Neutrophil (primary cell): ENCODE data around the gene PLXND1.
"Not testable (repeated sequence)": the region's sequence is repeated elsewhere in the genome, so short reads cannot be mapped to it uniquely, and the experiment has no call there.

Experiments
- H3K27ac ChIP-seq: fragments of 200-600 bp; sonication (generic); 2 replicates; pipeline ENCODE4 v1.5.1; 2016; ENCODE audit warnings: mild to moderate bottlenecking, moderate library complexity
- H3K27me3 ChIP-seq: fragments of 200-600 bp; sonication (generic); 2 replicates; pipeline ENCODE4 v1.6.0; 2016; ENCODE audit warnings: mild to moderate bottlenecking
- H3K36me3 ChIP-seq: fragments of 200-600 bp; sonication (generic); 2 replicates; pipeline ENCODE4 v1.5.1; 2017
- H3K4me1 ChIP-seq, 2 experiments: fragments of 200-600 bp in 1 of 2; sonication (generic) in 1 of 2; 1 replicate in 1 of 2; 2 replicates in 1 of 2; pipeline versions ENCODE4 v1.5.1 to v1.6.1; 2013 to 2016; ENCODE audit warnings: low read depth in 1 of 2, low read length in 1 of 2, mild to moderate bottlenecking in 1 of 2, moderate library complexity in 1 of 2; ENCODE audit not compliant: control insufficient read depth in 1 of 2, insufficient read depth in 1 of 2
- H3K4me3 ChIP-seq, 2 experiments: fragments of 200-600 bp in 1 of 2; sonication (generic) in 1 of 2; 1 replicate in 1 of 2; 2 replicates in 1 of 2; pipeline ENCODE4 v1.5.1; 2013 to 2016; ENCODE audit warnings: low read depth in 1 of 2, low read length in 1 of 2, mild to moderate bottlenecking in 1 of 2, moderate library complexity in 1 of 2
- H3K9me3 ChIP-seq: fragments of 200-600 bp; sonication (generic); 2 replicates; pipeline ENCODE4 v1.5.1; 2016
- CTCF ChIP-seq: fragments of 200-600 bp; sonication (generic); IDR thresholded peaks from 2 replicates; pipeline ENCODE4 v1.5.1; 2016; ENCODE audit warnings: antibody characterized with exemption

Gene PLXND1

DNA sequence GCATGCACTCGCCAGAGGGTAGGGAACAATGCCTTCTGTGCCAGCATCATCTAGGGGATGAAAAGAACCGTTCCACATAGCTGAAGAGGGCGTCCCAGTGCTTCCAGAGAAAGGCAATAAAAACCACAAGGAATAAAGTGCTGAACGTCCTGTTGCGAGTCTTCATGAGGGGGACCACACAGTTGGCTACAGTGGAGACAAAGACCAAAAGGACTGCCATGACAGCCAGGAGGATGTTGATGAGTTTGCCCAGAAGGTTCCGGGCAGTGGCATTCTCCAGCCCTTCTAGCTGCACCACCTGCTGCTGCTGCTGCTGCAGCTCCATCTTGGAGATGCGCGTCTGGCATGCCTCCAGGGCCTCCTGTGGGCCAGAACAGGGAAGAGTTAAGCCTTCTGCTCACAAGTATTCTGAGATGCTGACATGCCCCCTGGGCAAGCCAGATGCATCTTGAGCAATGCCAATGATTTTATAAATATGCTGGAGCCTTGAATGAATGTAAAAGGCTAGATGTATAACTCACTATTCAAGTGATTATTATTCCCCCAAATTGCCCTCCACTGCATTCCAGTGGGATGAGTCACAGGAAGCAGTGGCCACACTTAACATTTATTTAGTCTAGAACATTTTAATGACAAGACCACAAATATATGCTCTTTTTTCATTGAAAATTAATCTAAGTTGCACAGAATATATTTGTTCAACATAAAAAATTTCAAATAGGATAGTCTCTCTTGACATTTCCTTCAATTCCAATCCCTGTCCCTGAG, 45.1 kb upstream of the PLXND1 start:
- Histone ChIP-seq H3K4me1 (no peaks in the 10 kb centered on the region), H3K27me3 (no peaks in the 10 kb centered on the region), H3K36me3 (peaks cover 31% of the 10 kb centered on the region), H3K27ac (no peak overlapping the region), H3K9me3 (no peaks in the 10 kb centered on the region), H3K4me3 (no peak overlapping the region)
- no peak for TF ChIP-seq CTCF

GRCh38 chr3:129650256-129650872, 43.9 kb upstream of the PLXND1 start:
- Histone ChIP-seq H3K4me3 (no peak overlapping the region), H3K36me3 (peaks cover 31% of the 10 kb centered on the region), H3K9me3 (no peaks in the 10 kb centered on the region), H3K4me1 (no peaks in the 10 kb centered on the region), H3K27ac (no peak overlapping the region), H3K27me3 (no peaks in the 10 kb centered on the region)
- TF ChIP-seq CTCF: no peak

DNA sequence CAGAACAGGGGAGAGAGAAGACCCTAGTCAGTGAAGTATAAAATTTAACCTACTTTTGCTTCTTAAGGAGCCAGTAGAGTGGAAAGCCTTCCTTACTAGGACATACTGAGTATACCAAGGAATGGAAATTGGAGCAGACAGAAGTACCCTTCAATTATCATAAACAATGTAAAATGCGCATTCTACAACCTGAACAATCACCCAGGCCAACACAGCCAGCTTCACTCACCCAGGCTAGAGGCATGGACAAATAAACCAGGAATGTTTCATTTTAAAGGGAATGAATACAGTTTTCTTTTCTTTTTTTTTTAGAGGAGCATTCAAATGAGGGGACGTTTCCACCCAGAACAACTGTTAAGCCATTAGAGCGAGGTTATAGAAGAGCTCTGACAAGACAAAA, 41.9 kb upstream of the PLXND1 start:
- Histone ChIP-seq H3K9me3 (no peaks in the 10 kb centered on the region), H3K27me3 (no peaks in the 10 kb centered on the region), H3K4me3 (no peak overlapping the region), H3K27ac (no peak overlapping the region), H3K4me1 (no peaks in the 10 kb centered on the region), H3K36me3 (peaks cover 21% of the 10 kb centered on the region)
- no peak for TF ChIP-seq CTCF

DNA sequence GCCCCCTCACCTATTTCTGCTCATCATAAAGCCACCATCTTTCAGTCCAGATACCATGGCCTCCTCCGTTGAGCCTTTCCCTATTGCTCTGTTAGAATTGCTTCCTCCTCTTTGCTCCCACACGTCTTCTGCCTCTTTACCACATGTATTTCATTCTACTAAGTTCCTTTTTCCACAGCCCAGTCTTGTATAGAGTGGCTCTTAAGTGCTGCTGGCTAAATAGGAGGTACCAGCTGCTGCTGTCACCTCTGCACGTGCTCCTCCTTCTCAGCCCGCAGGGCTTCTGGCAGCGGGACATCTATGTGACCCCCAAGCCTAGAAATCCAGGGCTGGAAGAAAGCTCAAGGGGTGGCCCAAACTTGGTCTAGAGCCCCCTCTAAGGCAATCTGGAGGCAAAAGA, 38.8 kb upstream of the PLXND1 start:
- TF ChIP-seq CTCF: no peak
- Histone ChIP-seq H3K9me3 (no peaks in the 10 kb centered on the region), H3K27me3 (no peaks in the 10 kb centered on the region), H3K4me1 (no peaks in the 10 kb centered on the region), H3K36me3 (no peaks in the 10 kb centered on the region), H3K4me3 (no peak overlapping the region), H3K27ac (no peak overlapping the region)

- H3K36me3 ChIP-seq: no peaks in the 10 kb centered on the region
These were observed 38.4 kb upstream of the PLXND1 start for GRCh38 chr3:129644836-129645235.

DNA sequence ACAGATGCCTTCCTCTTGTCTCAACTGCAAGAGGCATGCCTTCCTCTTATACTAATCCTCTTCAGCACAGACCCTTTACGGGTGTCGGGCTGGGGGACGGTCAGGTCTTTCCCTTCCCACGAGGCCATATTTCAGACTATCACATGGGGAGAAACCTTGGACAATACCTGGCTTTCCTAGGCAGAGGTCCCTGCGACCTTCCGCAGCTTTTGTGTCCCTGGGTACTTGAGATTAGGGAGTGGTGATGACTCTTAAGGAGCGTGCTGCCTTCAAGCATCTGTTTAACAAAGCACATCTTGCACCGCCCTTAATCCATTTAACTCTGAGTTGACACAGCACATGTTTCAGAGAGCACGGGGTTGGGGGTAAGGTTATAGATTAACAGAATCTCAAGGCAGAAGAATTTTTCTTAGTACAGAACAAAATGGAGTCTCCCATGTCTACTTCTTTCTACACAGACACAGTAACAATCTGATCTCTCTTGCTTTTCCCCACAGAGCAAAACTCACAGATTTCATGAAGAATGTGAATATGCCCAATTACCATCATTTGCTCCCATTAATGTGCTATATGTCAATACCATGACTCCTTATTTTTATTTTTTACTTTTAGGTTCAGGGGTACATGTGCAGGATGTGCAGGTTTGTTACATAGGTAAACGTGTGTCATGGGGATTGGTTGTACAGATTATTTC, 35.2 kb upstream of the PLXND1 start:
- not testable (repeated sequence) for H3K4me3 ChIP-seq, H3K36me3 ChIP-seq, H3K27me3 ChIP-seq, H3K27ac ChIP-seq, H3K4me1 ChIP-seq, H3K9me3 ChIP-seq

More at GRCh38 chr3:129644836-129645235, 38.4 kb upstream of the PLXND1 start:
- Histone ChIP-seq H3K4me3 (no peak overlapping the region), H3K27me3 (no peaks in the 10 kb centered on the region), H3K9me3 (no peaks in the 10 kb centered on the region), H3K4me1 (no peaks in the 10 kb centered on the region), H3K27ac (no peak overlapping the region)
- no peak for TF ChIP-seq CTCF

DNA sequence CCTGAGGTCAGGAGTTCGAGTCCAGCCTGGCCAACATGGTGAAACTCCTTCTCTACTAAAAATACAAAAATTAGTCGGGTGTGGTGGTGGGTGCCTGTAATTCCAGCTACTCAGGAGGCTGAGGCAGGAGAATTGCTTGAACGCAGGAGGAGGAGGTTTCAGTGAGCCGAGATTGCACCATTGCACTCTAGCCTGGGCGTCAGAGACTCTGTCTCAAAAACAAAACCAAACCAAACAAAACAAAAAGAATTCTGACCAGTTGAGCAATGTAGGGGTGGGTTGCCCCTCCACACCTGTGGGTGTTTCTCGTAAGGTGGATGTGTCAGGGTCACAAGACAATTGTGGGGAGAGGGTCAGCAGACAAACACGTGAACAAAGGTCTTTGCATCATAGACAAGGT, 34.5 kb upstream of the PLXND1 start:
- not testable (repeated sequence) for H3K4me1 ChIP-seq, H3K4me3 ChIP-seq, H3K27ac ChIP-seq, H3K9me3 ChIP-seq, H3K27me3 ChIP-seq, H3K36me3 ChIP-seq
